ENCODE data around the gene CYP3A5. TPM values are rescaled to one million over a fixed set of nuclear protein-coding genes. Genes with fewer than 3 reads are reported as not detected.

The CYP3A5 gene
- total and polyA plus RNA-seq, 2 of the 13 experiments (the other 11 are each of a cell fraction or from before 2014, with no cell fraction given) = 5.7 to 9.3 TPM

DNA sequence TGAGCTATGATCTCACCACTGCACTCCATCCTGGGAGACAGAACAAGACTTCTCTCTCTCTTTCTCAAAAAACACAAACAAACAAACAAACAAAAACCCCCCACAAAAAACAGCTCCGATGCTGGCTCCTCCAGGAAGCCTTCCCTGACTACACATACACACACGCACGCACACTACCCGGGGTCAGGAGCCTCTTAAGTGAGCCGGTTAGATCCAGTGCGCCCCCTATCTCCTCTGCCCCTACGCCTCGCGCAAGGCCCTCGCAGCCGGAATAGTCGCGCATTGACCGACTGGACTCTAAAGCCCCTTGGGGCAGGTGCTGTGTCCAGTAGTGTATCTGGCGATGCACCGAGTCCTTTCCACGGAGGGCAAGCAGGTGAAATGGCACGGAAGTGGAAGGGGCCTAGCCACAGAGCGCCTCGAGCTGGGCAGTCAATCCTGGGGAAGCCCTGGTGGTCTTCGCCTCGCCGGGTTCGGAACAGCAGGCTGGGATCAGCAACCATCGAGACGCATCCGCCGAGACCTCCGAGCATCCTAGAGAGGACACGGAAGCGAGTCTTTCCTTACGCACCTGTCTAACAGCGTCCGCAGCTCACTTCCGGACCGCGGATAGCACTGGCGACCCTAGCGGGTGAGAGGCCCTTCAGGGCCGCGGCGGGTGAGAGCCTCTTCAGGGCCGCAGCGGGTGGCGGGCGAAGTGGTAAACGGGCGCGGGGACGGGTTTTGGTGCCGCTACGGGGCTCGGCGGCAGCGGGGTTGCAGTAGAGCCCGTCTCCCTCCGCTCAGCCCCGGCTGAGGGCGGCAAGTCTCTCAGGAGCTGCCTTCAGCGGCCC is 63.2 kb downstream of the CYP3A5 start, which contains the start of gene ZSCAN25 (continued):
- TF ChIP-seq, protein P1, sequence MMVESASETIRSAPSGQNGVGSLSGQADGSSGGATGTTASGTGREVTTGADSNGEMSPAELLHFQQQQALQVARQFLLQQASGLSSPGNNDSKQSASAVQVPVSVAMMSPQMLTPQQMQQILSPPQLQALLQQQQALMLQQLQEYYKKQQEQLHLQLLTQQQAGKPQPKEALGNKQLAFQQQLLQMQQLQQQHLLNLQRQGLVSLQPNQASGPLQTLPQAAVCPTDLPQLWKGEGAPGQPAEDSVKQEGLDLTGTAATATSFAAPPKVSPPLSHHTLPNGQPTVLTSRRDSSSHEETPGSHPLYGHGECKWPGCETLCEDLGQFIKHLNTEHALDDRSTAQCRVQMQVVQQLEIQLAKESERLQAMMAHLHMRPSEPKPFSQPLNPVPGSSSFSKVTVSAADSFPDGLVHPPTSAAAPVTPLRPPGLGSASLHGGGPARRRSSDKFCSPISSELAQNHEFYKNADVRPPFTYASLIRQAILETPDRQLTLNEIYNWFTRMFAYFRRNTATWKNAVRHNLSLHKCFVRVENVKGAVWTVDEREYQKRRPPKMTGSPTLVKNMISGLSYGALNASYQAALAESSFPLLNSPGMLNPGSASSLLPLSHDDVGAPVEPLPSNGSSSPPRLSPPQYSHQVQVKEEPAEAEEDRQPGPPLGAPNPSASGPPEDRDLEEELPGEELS (CRISPR knock-in tag; IDR thresholded peaks at IDR 0.05) = no peak; the same call in 1 of the 2 replicates
- TF ChIP-seq FOXJ3 (CRISPR knock-in tag; IDR thresholded peaks at IDR 0.05; ENCODE audit: borderline replicate concordance) = peak; percentile 83; the same call in 1 of the 2 replicates
- TF ChIP-seq ZNF557 (CRISPR knock-in tag; IDR thresholded peaks at IDR 0.05) = no peak; the same call in 1 of the 2 replicates
- peak; percentile 100 for TF ChIP-seq ZNF337 (CRISPR knock-in tag; IDR thresholded peaks at IDR 0.05; ENCODE audit: borderline replicate concordance, low read depth)
- TF ChIP-seq RFX5 (IDR thresholded peaks at IDR 0.05; ENCODE audit: low read depth, low read length) = no peak
- TF ChIP-seq FOXC1 (CRISPR knock-in tag; IDR thresholded peaks at IDR 0.05; ENCODE audit: borderline replicate concordance) = peak; percentile 97; the same call in 1 of the 2 replicates
- peak; percentile 70 for TF ChIP-seq CBX1 (IDR thresholded peaks at IDR 0.05; ENCODE audit: low read depth)
- TF ChIP-seq ZNF839 (CRISPR knock-in tag; IDR thresholded peaks at IDR 0.05; ENCODE audit: borderline replicate concordance) = no peak
- peak; percentile 81; the same call in 1 of the 2 replicates for TF ChIP-seq ZBTB3 (CRISPR knock-in tag; IDR thresholded peaks at IDR 0.05; ENCODE audit: borderline replicate concordance, low read depth)
- TF ChIP-seq, protein P2, sequence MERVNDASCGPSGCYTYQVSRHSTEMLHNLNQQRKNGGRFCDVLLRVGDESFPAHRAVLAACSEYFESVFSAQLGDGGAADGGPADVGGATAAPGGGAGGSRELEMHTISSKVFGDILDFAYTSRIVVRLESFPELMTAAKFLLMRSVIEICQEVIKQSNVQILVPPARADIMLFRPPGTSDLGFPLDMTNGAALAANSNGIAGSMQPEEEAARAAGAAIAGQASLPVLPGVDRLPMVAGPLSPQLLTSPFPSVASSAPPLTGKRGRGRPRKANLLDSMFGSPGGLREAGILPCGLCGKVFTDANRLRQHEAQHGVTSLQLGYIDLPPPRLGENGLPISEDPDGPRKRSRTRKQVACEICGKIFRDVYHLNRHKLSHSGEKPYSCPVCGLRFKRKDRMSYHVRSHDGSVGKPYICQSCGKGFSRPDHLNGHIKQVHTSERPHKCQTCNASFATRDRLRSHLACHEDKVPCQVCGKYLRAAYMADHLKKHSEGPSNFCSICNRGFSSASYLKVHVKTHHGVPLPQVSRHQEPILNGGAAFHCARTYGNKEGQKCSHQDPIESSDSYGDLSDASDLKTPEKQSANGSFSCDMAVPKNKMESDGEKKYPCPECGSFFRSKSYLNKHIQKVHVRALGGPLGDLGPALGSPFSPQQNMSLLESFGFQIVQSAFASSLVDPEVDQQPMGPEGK (CRISPR knock-in tag; IDR thresholded peaks at IDR 0.05) = peak; percentile 43; the same call in 1 of the 2 replicates
- TF ChIP-seq ZNF766 (CRISPR knock-in tag; IDR thresholded peaks at IDR 0.05; ENCODE audit: borderline replicate concordance) = peak; percentile 91
- TF ChIP-seq, protein P3, sequence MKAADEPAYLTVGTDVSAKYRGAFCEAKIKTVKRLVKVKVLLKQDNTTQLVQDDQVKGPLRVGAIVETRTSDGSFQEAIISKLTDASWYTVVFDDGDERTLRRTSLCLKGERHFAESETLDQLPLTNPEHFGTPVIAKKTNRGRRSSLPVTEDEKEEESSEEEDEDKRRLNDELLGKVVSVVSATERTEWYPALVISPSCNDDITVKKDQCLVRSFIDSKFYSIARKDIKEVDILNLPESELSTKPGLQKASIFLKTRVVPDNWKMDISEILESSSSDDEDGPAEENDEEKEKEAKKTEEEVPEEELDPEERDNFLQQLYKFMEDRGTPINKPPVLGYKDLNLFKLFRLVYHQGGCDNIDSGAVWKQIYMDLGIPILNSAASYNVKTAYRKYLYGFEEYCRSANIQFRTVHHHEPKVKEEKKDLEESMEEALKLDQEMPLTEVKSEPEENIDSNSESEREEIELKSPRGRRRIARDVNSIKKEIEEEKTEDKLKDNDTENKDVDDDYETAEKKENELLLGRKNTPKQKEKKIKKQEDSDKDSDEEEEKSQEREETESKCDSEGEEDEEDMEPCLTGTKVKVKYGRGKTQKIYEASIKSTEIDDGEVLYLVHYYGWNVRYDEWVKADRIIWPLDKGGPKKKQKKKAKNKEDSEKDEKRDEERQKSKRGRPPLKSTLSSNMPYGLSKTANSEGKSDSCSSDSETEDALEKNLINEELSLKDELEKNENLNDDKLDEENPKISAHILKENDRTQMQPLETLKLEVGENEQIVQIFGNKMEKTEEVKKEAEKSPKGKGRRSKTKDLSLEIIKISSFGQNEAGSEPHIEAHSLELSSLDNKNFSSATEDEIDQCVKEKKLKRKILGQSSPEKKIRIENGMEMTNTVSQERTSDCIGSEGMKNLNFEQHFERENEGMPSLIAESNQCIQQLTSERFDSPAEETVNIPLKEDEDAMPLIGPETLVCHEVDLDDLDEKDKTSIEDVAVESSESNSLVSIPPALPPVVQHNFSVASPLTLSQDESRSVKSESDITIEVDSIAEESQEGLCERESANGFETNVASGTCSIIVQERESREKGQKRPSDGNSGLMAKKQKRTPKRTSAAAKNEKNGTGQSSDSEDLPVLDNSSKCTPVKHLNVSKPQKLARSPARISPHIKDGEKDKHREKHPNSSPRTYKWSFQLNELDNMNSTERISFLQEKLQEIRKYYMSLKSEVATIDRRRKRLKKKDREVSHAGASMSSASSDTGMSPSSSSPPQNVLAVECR (CRISPR knock-in tag; IDR thresholded peaks at IDR 0.05; ENCODE audit: borderline replicate concordance) = peak; percentile 96
- TF ChIP-seq, protein P4, sequence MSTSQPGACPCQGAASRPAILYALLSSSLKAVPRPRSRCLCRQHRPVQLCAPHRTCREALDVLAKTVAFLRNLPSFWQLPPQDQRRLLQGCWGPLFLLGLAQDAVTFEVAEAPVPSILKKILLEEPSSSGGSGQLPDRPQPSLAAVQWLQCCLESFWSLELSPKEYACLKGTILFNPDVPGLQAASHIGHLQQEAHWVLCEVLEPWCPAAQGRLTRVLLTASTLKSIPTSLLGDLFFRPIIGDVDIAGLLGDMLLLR (CRISPR knock-in tag; IDR thresholded peaks at IDR 0.05) = peak; percentile 50
- TF ChIP-seq MIER2 (CRISPR knock-in tag; IDR thresholded peaks at IDR 0.05) = peak; percentile 74
- TF ChIP-seq ZNF703 (CRISPR knock-in tag; IDR thresholded peaks at IDR 0.05; ENCODE audit: borderline replicate concordance) = peak; percentile 37; the same call in 1 of the 2 replicates

Data from HepG2 (cell line).